DMS 273 treated with DMSO at 0.1 percent for 48 hours (cell line): ENCODE measurements around the gene RIC8A.

Experiments
- DNase-seq: peaks from one replicate; lab custom pipeline; 2025; lab: John Stamatoyannopoulos, UW

Gene RIC8A

DNA sequence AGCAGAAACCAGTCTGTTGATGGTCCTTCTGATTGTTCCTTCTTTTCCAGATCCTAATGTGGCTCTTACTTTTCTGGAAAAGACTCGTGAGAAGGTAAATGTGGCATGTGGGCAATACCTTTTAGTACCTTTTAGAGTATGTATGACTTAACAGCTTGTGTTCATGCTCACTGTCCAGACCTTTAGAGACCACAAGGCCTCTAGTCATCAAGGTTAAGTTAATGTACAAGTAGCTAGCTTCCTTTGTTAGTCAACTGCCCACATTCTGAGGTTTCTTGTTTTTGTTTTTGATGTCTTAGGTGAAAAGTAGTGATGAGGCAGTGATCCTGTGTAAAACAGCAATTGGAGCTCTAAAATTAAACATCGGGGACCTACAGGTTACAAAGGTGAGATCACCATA is 36.9 kb downstream of the RIC8A start:
- no peak for DNase-seq

GRCh38 chr11:249062-249461 is 41.6 kb downstream of the RIC8A start:
- no peak for DNase-seq

- no peak for DNase-seq
These were observed 42.8 kb downstream of the RIC8A start for GRCh38 chr11:250274-250673.

GRCh38 chr11:250740-251299 is 43.3 kb downstream of the RIC8A start:
- DNase-seq = no peak

DNA sequence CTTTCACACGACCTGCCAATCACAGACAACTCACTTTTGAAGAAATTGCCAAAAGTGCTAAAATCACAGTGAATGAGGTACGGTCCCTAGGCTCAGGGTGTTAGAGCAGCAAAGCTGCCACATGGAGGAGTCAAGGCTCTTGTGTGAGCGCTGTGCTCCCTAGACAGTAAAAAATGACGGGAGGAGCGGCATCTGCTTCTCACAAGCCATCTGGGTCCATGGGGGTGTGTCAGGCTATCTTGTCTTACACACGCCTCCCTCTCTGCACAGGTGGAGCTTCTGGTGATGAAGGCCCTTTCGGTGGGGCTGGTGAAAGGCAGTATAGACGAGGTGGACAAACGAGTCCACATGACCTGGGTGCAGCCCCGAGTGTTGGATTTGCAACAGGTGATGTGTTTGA is 44.0 kb downstream of the RIC8A start:
- DNase-seq = no peak

- DNase-seq = no peak
These were observed 45.2 kb downstream of the RIC8A start for GRCh38 chr11:252666-253065.

DNA sequence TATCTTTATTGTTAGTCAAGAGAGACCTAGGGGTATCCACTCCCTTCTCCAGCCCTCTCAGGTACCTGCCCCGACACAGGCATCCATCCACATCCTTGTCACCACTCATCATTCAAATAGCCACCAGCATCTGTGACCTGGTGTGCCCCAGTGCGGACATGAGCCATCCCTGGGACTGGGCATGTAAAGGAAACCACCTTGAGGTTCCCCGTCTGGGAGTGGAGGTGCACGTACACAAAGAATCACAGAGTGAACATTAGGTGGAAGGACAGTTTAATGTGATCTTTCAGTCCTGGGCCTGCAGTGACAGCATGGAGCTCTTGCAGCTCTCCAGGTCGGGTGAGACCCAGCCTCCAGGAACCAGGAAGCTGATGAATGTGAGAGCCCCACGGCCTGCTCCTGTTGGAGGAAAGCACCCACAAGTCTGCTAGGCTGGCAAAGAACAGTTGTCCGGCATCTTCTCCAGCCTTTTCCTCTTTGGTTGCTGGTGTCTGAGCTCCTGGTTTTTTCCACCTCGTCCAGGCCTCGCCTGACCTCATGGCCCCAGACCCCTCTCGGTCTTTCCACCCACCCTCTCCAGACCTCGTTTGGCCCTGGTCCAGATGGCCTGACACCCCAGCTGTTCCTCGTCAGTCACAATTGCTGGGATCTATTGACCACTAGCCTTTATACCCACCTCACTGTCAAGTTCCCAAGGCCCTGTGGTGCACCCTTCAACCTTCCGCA is 45.8 kb downstream of the RIC8A start:
- DNase-seq = no peak

DNA sequence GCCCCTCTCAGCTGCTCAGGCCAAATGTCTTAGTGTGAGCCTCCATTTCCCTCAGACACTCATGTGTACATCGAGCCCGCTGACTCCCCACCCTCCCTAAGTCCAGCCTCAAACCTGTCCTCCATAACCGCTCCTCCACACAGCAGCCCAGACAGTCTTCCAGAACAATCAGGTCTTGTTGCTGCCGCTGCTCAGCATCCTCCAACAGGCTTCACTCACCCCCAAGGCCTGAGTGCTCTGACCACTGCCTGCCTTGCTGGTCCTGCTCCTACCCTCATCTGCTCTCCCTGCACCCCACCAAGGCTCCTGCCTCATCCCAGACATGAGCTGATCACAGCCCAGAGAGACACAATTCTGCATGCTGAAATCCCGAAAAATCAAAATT is 46.4 kb downstream of the RIC8A start:
- DNase-seq = no peak

GRCh38 chr11:255176-255575 is 47.7 kb downstream of the RIC8A start:
- no peak for DNase-seq

DNA sequence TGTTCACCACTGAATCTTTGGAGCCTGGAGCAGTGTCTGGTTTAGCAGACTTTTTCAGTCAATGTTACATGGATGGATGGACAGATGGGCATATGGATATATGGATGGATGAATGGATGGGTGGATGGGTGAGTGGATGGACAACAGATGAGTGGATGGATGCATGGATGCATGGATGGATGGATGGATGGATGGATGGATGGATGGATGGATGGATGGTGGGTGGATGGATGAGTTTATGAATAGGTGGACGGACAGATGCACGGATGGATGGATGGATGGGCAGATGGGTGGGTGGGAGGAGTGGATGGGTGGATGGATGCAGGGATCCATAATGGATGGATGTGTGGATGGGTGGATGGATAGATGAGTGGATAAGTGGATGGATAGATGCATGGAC is 48.3 kb downstream of the RIC8A start:
- DNase-seq = no peak

DNA sequence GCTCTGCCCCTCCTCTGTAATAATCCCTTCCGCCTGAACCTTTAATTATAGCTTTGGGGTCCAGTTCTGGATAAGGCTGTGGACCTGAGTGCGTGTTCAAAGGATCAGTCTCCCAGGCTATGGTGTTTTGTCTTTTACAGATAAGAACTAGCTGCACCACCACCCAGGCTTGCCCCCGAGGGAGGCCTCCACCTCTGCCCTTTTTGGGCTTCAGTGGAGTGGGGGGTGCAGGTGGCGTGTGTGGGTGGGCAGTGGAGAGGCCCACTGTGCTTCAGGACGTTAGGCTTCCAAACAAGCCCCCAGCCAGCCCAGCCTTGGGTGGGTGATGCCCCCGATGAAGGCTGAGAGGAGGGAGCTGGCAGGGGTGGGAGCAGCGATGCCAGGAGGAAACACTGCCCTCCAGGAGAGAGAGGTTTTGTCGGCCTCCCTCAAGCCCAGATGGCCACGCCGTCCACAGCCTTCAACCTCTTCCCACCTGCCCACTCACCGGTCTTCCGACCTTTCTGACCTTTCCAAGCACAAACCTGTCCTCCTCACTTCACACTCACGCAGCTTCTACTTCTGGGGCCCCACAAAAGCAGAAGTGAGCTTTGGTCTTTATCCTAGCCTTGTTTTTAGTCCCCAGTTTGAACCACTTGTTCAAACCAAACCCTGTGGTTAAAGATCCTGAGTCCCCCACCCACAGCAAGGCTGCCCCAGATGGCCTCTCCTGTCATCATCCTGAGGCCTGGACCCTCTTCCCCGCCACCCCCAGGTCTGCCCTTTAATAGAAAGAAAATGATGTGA is 49.6 kb downstream of the RIC8A start:
- DNase-seq = no peak

DNA sequence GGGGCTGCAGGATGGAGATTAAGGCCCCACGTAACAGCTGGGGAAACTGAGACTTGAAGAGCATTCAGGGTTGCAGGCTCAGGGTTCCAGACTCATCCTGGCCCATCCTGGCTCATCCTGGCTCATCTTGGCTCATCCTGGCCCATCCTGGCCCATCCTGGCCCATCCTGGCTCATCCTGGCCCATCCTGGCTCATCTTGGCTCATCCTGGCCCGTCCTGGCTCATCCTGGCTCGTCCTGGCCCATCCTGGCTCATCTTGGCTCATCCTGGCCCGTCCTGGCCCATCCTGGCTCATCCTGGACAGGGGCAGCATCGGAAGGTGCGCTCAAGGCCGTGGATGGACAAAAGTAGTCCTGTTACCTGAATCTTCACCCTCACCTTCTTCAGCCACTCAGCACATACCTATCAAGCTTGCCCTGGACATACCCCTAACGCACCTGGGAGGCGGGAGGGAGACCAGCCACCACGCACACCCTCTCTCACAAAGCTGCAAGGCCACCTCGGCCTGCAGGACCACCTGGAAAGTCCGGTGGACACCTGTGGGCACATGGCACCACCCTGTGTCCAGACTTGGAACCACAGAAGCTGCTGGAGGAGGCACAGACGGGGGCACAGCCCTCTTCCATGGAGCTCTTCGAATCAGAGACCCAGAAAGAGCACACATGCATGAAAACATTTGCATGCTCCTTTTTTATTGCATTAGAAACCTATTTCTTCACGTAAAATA is 50.4 kb downstream of the RIC8A start:
- DNase-seq = no peak

DNA sequence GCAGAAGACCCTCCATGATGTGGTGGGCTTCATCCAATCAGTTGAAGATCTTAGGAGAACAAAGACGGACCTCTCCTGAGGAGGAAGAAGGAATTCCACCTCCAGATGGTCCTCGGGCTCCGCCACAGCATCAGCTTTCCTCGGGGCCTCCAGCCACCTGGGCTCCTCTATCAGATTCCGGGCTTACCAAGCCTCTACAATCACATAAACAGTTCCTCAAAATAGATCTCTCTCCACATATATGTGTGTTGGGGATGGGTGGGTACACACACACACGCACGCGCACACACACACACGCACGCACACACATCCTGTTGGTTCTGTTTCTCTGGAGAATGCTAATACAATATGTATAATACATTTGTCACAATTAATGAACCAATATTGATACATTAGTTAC is 51.9 kb downstream of the RIC8A start:
- no peak for DNase-seq

- DNase-seq = no peak
These were observed 54.1 kb downstream of the RIC8A start for GRCh38 chr11:261624-262023.
